CD4-positive, alpha-beta T cell (primary cell): ENCODE results near the gene POLK. TPM values are rescaled to one million over a fixed set of nuclear protein-coding genes. Genes with fewer than 3 reads are reported as not detected.

Experiments
- ATAC-seq: fragments of 200-7000 bp; cut with Tn5 transposase; one replicate; pipeline ENCODE4 v1.10.0; 2022; ENCODE audit warnings: mild to moderate bottlenecking; ENCODE audit not compliant: poor library complexity
- CTCF ChIA-PET: fragments of 350-600 bp; sonication (Branson Sonifier 250); formaldehyde crosslinking; loops from one replicate; lab custom pipeline; 2021; ENCODE audit warnings: antibody characterized with exemption, inconsistent platforms; lab: Charles Lee
- POLR2A ChIA-PET: fragments of 350-600 bp; sonication (Branson Sonifier 250); formaldehyde crosslinking; loops from one replicate; lab custom pipeline; 2021; ENCODE audit warnings: antibody characterized with exemption, inconsistent platforms; lab: Charles Lee
- DNase-seq, 14 experiments: peaks; one replicate each; pipeline ENCODE4 v3.0.0-alpha.2; 2013 to 2020; ENCODE audit warnings: mixed read lengths in 2 of 14
- H3K27ac ChIP-seq, 2 donors: one replicate each; pipeline versions ENCODE4 v1.5.1 to v1.7.0; 2013; ENCODE audit warnings: low read length in 2 of 2, low read depth in 1 of 2, mild to moderate bottlenecking in 1 of 2
- H3K27me3 ChIP-seq, 2 experiments: 1 replicate in 1 of 2; 2 replicates in 1 of 2; pipeline versions ENCODE4 v1.6.1 to v1.7.0; 2013; ENCODE audit warnings: low read length in 2 of 2, control low read depth in 1 of 2, mild to moderate bottlenecking in 1 of 2, moderate library complexity in 1 of 2; ENCODE audit not compliant: insufficient read depth in 2 of 2, control insufficient read depth in 1 of 2
- H3K36me3 ChIP-seq: one replicate; pipeline ENCODE4 v1.6.1; 2013; ENCODE audit warnings: low read length, control low read depth; ENCODE audit not compliant: insufficient read depth
- H3K4me1 ChIP-seq: one replicate; pipeline ENCODE4 v1.6.1; 2013; ENCODE audit warnings: low read length, control low read depth; ENCODE audit not compliant: insufficient read depth
- H3K4me3 ChIP-seq: one replicate; pipeline ENCODE4 v1.5.1; 2013; ENCODE audit warnings: mild to moderate bottlenecking, low read length, moderate library complexity
- H3K9me3 ChIP-seq, 2 experiments: 1 replicate in 1 of 2; 2 replicates in 1 of 2; pipeline versions ENCODE4 v1.6.1 to v1.7.0; 2013; ENCODE audit warnings: low read length in 2 of 2, mild to moderate bottlenecking in 2 of 2, control low read depth in 1 of 2, moderate library complexity in 1 of 2; ENCODE audit not compliant: control insufficient read depth in 1 of 2, insufficient read depth in 1 of 2
- H3K27ac Mint-ChIP-seq: one replicate; pipeline ENCODE4 v1.8.0; 2020; ENCODE audit warnings: mixed read lengths
- H3K27me3 Mint-ChIP-seq: one replicate; pipeline ENCODE4 v1.8.0; 2021; ENCODE audit warnings: mixed read lengths
- H3K36me3 Mint-ChIP-seq: one replicate; pipeline ENCODE4 v1.8.0; 2021; ENCODE audit warnings: low read depth, mixed read lengths
- H3K4me1 Mint-ChIP-seq: one replicate; pipeline ENCODE4 v1.8.0; 2021; ENCODE audit warnings: low read depth, mixed read lengths
- H3K4me3 Mint-ChIP-seq: one replicate; pipeline ENCODE4 v1.8.0; 2020; ENCODE audit warnings: mild to moderate bottlenecking, mixed read lengths
- H3K9me3 Mint-ChIP-seq: one replicate; pipeline ENCODE4 v1.8.0; 2020; ENCODE audit warnings: mixed read lengths
- CTCF ChIP-seq: fragments of 200-600 bp; IDR thresholded peaks from one replicate; pipeline ENCODE4 v1.8.0; 2022; ENCODE audit warnings: antibody characterized with exemption, mild to moderate bottlenecking
- intact Hi-C, 2 experiments: fragments of 100-400 bp; cut with DNase I in 1 of 2; cut with micrococcal nuclease in 1 of 2; formaldehyde crosslinking; loops; one replicate each; pipeline versions ENCODE4 v1.15.1 to v1.9.0; 2023 to 2025; cut with DNase I, micrococcal nuclease
- total RNA-seq, 174 experiments: library from RNA in 2 of 174; stranded (reverse) in 2 of 174; gene quantifications; one replicate each; pipeline ENCODE4 v1.2.3 and lab custom pipeline; 2021 to 2026

The POLK gene
- total RNA-seq, 2 experiments from 2014 or later = 10.0 to 10.3 TPM

- Mint-ChIP-seq H3K36me3 (no peaks in the 10 kb centered on the region), H3K4me3 (no peak overlapping the region), H3K9me3 (no peaks in the 10 kb centered on the region), H3K4me1 (no peaks in the 10 kb centered on the region), H3K27me3 (no peaks in the 10 kb centered on the region), H3K27ac (no peak overlapping the region)
- intact Hi-C loops = no loop called here
- H3K9me3 ChIP-seq = peaks cover 0 to 4% of the 10 kb centered on the region in 2 experiments
- no peaks in the 10 kb centered on the region for H3K4me1 ChIP-seq
- CTCF ChIA-PET = no interaction called here
- TF ChIP-seq CTCF = no peak
- H3K27me3 ChIP-seq = peaks cover 0 to 2% of the 10 kb centered on the region in 2 experiments
- ATAC-seq (no peak), DNase-seq (no peak)
- no peak overlapping the region for H3K27ac ChIP-seq
- no peaks in the 10 kb centered on the region for H3K36me3 ChIP-seq
- no peak overlapping the region for H3K4me3 ChIP-seq
- POLR2A ChIA-PET = no interaction called here
These were observed 120.6 kb downstream of the POLK start for GRCh38 chr5:75632321-75632720.

- Mint-ChIP-seq H3K27me3 (no peaks in the 10 kb centered on the region), H3K9me3 (no peaks in the 10 kb centered on the region), H3K27ac (no peak overlapping the region), H3K4me1 (no peaks in the 10 kb centered on the region), H3K36me3 (no peaks in the 10 kb centered on the region), H3K4me3 (no peak overlapping the region)
- DNase-seq (no peak), ATAC-seq (no peak)
- no peaks in the 10 kb centered on the region for H3K4me1 ChIP-seq
- H3K9me3 ChIP-seq = peaks cover 0 to 3% of the 10 kb centered on the region in 2 experiments
- TF ChIP-seq CTCF = no peak
- no peak overlapping the region for H3K4me3 ChIP-seq
- peaks cover 0 to 2% of the 10 kb centered on the region in 2 experiments for H3K27me3 ChIP-seq
- CTCF ChIA-PET = no interaction called here
- intact Hi-C loops = no loop called here
- POLR2A ChIA-PET = no interaction called here
- no peak overlapping the region for H3K27ac ChIP-seq
- no peaks in the 10 kb centered on the region for H3K36me3 ChIP-seq
These were observed 126.3 kb downstream of the POLK start for GRCh38 chr5:75637949-75638348.

- H3K36me3 Mint-ChIP-seq = no peaks in the 10 kb centered on the region
- H3K4me3 Mint-ChIP-seq = no peak overlapping the region
- Histone ChIP-seq H3K36me3 (no peaks in the 10 kb centered on the region), H3K9me3 (peaks cover 0 to 3% of the 10 kb centered on the region in 2 experiments), H3K4me1 (no peaks in the 10 kb centered on the region), H3K27ac (no peak overlapping the region), H3K4me3 (no peak overlapping the region), H3K27me3 (peaks cover 0 to 2% of the 10 kb centered on the region in 2 experiments)
- no peaks in the 10 kb centered on the region for H3K9me3 Mint-ChIP-seq
- no peak for TF ChIP-seq CTCF
- no peak overlapping the region for H3K27ac Mint-ChIP-seq
- POLR2A ChIA-PET = no interaction called here
- CTCF ChIA-PET = no interaction called here
- intact Hi-C loops = no loop called here
- ATAC-seq (no peak), DNase-seq (no peak)
- no peaks in the 10 kb centered on the region for H3K4me1 Mint-ChIP-seq
- H3K27me3 Mint-ChIP-seq = no peaks in the 10 kb centered on the region
These were observed 128.0 kb downstream of the POLK start for GRCh38 chr5:75639535-75640311.
